Testis (tissue), 2 donors: Measurements from ENCODE around the gene RAB18.

Experiments
- CTCF ChIP-seq, 3 experiments: fragments of 450-650 bp in 2 of 3; fragments of 200-600 bp in 1 of 3; sonication (generic) in 1 of 3; IDR thresholded peaks; one replicate each; pipeline ENCODE4 v1.5.1; 2016 to 2019; ENCODE audit warnings: antibody characterized with exemption in 3 of 3, mild to moderate bottlenecking in 2 of 3, moderate library complexity in 1 of 3
- POLR2A ChIP-seq: fragments of 450-650 bp; IDR thresholded peaks from one replicate; pipeline ENCODE4 v1.6.1; 2017; ENCODE audit warnings: antibody characterized with exemption, mild to moderate bottlenecking, moderate library complexity

- TF ChIP-seq POLR2A (no peak), CTCF (IDR thresholded peaks at IDR 0.05) (no peak)
Observed at GRCh38 chr10:27479016-27479415, 25.1 kb upstream of the RAB18 start.
